GM18511 (cell line): ENCODE data around the gene TP53TG5.
A peak's percentile ranks its signal among the peaks of the same experiment; 100 is the strongest.
"Not testable (repeated sequence)": the region's sequence is repeated elsewhere in the genome, so short reads cannot be mapped to it uniquely, and the experiment has no call there.

ENCODE experiments used
- ATAC-seq: cut with Tn5 transposase; IDR thresholded peaks from one replicate; pipeline ENCODE4 v1.9.1; 2021; ENCODE audit warnings: mild to moderate bottlenecking, moderate library complexity; ENCODE audit not compliant: unreplicated experiment

The TP53TG5 gene

DNA sequence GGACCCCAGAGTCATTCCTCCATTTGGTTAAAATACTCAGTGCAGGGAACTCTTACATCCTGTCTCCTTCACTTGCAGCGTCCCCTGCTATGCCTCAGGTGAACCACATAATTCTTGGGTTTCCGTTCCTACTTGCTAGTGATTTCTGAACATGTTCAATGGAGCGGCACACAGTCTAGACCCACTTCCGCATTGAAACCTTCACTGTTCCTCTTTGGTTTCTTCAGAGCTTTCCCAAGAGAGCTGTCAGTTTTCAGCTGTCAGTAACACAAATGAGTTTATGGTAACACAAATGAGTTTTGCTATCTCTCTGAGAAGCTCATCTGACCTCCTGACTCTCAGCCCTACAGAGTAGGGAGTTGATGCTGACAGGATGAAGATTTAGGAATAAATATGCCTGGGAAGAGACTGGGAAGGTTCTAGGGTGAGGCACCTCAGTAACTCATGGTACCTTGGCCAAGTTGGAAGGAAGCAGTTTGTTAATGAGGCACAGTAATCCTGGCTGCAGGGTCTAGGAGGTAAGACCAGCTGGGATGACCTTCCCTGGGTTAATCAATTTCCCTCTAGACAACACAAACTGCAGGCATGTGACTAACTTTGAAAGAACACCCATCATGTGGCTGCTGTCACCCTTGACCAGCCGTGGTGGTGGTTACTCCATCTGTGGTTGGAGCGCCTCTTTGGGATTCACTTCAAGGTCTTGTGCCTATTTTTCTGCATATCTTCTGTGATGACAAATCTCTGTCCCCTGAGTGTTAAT is 9.7 kb downstream of the TP53TG5 start:
- peak; percentile 85 for ATAC-seq

DNA sequence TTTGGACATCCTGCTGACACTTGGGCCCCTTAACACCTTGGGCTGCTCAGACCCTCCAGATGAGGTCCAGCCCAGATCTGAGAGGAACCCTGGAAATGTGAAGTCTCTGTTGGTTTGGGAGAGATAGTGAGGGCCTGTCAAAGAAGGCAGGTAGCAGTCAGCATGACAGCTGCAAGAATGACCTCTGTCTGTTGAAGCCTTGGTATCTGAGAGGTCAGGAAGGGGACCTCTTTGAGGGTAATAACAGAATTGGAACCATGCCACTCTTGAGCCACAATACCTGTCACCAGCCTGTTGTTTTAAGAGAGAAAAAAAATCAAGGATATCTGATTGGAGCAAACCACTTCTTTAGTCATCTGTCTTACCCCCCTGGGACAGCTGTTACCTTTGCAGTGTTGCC is 11.0 kb downstream of the TP53TG5 start:
- ATAC-seq = no peak

DNA sequence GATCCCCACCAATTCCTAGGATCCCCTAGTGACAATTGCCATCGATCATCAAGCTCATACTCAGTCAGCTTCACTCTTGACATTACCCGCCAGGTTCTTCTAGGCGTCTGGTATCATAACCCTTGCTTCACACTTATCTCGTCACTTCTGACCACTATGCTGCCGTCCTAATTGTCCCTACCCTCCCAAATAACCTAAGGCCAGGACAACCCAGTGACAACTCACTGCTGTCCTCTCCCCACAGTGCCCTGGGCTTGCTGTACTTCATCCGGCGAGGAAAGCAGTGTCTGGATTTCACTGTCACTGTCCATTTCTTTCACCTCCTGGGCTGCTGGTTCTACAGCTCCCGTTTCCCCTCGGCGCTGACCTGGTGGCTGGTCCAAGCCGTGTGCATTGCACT is 11.5 kb downstream of the TP53TG5 start:
- ATAC-seq = no peak

DNA sequence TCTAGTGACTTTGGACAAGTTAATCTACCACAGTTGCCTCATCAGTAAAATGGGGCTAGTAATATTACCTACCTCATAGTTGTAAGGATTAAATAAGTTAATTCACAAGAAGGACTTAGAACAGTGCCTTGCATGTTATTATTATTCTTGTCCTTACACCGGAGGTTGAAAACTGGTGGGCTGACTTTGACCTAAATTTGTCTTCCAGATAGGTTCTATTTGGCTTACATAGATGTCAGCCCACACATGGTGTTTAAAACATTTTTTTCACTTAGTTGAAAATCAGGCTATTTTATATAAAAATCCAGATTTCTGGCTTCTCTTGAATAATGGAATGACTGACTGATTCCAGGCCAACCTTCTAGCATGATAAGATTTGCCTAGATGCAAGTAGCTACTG is 11.9 kb downstream of the TP53TG5 start:
- ATAC-seq = no peak

DNA sequence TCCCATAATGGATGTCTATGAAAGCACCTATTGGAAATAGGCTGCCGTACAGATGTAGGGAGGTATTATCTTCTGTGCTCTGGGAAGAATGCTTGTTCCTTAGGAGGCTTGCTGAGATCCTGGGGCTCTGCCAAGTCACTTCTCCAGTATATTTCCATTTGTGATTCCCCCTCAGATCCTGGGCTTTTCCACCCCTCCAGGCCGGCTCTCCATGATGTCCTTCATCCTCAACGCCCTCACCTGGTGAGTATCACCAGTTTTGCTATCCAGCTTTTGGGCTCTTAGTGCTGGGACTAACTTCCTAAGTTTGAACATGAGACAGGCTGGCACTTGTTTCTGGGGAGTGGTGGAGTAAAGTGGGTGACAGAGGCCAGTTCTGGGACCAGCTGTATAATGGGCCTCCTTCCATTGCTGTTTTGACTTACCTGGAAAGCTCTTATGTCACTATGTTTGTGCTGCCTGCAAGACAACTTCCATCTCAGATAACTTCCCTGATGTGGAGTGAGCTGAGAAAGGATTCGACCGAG is 12.6 kb downstream of the TP53TG5 start:
- ATAC-seq = no peak

DNA sequence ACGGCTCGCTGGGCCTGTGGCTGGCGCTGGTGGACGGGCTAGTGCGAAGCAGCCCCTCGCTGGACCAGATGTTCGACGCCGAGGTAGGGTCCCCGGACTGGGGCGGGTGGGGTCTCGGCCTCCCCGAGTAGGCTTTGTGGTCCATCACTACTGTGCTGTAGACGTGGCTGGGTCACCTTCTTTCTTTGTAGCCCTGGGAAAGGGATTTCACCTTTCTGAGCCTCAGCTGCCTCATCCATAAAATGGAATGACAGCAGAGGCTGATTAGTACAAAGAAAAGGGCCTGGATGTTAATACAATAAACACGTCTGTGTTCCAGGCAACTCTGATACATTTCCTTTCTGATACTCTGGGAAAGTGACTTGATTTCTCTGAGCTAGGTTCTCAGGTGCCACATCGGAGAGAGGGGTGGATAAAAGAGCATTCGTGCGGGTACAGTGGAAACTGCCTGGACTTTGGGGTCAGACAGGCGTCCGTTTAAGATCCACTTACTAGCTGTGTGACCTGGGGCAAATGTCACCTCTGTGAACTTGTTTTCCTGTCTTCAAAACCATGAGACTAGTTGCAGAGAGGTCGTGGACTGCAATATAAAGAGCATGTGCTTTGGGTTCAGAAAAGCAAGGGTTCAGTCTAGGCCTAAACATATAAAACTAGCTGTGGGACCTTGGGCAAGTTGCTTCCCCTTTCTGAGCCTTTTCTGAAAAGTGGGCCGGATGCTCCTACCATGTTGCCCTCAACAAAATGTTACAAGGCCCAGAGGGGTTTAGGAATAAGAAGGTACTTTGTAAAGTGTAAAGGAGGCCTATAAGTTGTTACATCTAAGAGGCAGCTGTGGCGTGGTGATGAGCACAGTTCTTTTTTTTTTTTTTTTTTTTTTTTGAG is 14.3 kb downstream of the TP53TG5 start:
- no peak for ATAC-seq

DNA sequence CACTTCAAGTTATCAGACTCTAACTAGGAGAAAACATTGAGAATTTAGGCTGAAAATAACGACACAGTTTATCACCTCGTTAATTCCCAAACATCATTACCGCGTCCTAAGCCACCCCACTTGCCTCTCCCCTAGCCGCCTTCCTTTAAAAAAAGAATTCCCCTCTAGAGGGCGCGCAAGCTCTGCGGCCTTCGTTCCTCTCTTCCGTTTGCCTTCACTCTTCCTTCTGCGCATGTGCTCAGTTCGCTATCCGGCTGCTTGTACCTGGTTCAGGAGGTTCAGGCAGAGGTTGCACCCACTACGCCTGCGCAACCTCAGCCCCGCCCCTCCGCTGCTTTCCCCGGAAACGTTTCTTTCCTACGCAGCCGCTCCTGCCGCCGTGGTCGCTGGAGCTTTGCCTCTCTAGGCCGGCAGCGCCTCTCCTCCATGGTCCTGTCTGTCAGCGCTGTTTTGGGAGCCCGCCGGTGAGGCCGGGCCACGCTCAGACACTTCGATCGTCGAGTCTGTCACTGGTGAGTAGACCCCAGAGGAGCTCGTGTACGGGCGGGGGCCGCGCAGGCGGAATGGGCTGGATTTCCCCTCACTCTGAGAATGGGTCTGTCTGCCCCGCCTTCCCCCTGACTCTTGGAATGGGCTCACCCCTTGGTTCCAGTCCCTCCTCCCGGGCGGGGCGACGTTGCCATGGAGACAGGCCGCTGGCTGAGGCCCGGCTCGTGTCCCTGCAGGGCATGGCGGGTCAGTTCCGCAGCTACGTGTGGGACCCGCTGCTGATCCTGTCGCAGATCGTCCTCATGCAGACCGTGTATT is 15.1 kb downstream of the TP53TG5 start, which contains the start of gene SYS1:
SYS1 (plus strand) TSS at position 353 of the 807 bp plus-strand sequence; CDS start at position 729, 376 bp downstream.
- peak; percentile 83 for ATAC-seq

DNA sequence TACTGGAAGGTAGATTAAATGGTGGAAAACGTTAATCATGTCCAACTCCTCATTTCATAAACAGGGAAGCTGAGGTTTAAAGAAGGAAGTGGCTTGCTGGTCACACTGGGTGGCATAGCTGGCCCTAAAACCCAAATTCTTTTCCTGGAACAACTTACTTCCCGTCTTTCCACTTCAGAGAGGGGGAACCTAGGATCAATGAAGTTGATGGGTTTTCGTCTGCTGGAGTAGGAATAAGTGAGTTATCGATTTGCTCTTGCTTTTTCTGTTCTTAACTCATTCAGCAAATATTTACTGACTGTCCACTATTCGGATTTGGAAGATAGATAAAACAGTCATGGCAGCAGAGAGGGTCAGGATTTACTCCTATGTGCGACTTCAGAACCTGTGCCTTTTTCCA is 16.3 kb downstream of the TP53TG5 start:
- ATAC-seq = no peak

DNA sequence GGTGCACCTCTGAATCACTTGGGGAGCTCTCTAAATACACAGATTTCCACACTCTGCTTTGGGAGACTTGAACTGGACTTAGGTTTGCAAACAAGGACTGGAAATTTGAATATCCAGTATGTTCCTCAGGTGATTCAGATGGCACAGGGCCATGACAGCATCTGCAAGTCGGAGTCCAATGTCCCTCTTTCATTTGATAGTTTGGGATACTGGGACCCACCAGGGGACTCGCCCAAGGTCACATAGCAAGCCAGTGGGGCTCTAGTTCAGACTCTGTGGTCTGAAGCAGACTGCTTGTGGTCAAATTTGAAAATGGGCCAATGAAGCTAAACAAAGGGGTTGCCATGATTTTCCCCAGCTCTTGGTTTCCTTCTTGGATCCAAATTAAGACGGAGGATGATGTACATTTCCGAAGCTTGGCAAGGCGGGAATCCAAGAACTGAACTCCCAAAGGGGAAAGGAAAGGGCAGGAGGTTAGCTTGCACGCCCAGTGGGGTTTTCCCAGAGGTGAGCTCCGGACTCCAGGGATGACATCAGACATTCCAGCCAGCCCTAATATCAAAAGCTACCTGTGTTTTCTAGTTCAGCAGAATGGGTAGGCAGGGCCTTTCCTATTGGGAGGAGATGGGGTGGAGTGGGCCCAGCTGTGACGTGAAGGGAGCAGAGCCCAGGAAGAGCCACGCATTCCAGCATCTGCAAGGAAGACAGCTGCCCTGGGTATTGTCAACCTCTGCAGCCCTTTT is 18.5 kb downstream of the TP53TG5 start:
- ATAC-seq = no peak

DNA sequence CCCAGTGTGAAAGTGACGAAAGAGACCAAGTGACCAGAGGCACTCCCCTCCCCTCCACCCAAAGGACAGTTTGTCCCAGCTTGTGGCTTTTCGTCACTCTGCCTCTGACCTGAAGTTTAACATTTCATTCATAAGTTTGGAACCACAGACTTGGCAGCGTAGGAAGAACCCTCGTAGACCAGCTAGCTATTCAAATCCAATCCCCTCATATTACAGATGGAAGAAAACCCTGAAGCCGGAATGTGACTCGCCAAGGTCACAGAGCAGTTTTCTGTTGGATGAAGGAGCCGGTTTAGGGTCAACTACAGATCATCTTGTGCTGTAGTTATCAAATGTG is 19.1 kb downstream of the TP53TG5 start:
- no peak for ATAC-seq

DNA sequence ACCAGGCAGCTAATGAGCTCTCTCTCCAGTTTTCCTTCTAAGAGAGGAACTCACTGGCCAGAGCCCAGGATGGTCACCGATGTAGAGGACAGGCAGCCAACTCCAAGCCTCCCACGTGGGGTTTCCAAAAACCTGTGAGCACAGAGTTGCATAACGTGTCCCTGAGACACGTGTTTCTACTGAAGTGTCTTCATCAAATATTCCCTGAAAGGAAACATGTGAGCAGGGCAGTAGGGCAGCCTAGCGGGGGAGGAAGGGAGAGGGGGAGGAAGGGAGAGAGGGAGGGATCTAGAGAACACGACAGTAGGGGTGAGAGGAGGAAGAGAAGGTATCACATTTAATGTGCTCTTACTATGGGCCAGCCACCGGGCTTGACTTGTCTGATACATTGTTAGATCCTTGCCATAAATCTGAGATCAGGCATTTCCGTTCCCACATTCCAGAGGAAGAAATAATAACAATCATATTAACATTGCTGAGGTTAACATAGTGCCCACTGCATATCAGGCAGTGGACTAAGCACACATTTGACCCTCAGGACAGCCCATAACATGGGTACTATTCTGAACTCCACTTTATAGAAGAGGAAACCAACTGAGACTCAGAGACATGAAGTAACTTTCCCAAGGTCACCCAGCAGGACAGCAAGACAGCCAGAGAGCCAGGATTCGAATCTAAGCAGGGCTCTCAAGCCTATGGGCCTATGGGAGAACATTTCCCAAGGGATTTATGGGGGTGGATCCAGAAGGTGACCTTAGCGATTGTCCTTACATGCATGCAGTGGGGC is 19.6 kb downstream of the TP53TG5 start:
- ATAC-seq = no peak

DNA sequence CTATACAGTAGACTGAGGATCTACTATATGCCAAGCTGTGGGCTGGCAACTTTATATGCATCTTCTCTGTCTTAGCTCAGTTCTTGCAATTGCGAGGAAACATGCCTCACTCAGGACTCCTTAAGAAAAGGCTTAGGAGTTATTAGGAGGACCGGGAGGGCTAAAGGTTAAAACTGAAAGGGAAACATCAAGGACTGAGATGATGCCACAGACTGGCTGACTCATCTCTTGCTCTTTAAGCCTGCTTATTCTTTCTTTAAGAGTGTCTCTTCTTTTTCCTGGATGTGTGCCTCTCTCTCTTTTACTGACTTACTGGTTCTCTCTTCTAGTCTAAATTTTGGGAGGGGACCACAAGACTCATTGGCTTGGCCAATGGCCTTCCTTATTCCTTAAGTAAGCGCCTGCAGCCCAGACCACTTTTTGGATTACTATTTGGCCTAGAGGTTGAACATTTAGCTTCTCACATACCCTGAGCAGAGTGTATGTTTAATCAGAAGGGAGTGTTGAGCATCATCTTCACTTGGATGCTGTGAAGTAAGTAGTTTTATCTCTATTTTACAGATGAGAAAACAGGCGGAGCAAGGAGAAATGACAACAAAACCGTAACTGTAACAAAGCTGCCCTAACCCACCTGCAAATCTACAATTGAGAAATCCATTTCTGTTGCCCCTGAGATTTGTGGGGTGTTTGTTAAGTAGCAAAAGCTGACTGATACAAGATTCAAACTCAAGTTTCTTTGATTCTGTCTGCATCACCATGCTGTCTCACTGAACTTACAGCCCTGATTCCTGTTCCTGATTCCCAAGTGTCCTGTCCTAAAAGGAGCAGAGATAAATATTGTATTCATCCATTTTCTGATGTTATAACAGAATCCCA is 22.7 kb downstream of the TP53TG5 start:
- no peak for ATAC-seq

DNA sequence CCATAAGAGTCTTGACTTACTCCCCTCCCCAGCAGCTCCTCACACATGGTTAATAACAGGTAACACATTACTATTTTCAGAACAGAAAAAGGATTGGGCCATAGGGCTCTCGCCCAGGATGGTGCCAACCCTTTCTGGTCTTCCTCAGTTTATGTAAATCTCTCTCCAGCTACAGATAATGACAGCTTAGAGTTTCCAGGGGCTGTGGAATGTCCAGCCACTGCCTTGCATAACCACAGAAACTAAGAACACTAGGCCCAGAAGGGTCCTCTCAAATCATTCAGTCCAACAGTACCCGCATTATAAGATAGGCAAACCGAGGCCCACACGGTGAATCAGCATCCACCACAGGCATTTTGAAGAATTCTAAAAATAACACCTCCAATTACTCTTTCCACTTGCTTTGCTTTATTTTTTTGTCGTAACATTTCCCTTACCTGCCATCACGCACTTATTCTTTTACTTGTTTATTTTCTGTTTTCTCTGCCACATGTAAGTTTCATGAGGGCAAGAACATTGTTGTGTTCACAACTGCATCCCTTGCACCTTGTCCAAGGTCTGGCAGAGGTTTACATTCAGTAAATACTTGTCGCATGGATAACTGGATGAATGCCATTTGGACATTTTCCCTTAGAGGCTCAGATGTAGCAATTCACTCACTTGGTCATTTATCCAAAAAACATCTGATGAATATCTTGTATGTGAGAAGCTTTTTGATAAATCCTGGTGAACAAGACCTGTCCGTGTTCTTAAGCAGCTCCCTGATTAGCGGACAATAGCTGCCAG is 23.5 kb downstream of the TP53TG5 start:
- ATAC-seq = no peak

DNA sequence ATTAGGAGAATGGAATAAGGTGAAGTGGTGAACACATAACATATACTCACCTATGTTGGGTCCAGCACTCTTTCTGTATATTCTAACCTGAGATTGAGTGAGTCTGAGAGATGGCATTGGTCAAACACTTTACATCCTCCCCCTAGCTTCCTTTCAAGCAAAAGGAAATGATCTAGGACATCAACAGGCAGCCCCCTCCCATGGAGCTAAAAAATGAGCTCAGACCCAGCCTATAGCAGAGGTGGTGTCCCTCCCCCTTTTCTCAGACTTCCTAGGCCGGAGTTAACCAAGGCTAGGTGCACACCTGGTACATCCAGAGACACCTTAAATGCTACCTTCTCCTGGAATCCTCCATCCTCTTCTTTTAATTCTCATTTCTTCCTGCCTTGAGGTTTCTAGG is 24.4 kb downstream of the TP53TG5 start:
- ATAC-seq = no peak

DNA sequence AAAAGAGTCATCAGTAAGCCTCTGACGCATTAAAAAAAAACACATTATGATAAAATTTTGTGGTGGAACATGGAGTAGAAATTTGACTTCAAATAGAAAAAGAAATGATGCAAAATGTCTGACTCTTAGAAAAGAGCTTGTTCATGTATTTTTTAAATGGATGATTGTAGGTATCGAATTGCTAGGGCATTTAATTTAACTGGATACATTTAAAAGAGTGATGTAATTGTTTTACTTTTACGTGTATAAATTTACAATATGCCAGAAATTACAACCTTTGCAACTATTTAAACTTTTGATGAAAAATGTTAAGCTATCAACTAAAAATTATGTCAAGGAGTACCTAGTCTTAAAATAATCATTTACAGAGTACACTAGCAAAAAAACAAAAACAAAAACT is 25.4 kb downstream of the TP53TG5 start:
- no peak for ATAC-seq

DNA sequence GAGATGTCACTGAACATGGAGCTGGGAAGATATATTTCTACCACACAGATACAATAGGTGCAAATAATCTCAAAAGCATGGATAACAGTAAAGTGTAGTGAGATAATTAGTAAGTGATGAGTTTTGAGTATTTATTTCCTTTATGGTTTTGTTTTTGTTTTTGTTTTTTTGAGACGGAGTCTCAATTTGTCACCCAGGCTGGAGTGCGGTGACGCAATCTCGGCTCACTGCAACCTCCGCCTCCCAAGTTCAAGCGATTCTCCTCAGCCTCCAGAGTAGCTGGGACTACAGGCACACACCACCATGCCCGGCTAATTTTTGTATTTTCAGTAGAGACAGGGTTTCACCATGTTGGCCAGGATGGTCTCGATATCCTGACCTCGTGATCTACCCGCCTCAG is 27.3 kb downstream of the TP53TG5 start:
- not testable (repeated sequence) for ATAC-seq

DNA sequence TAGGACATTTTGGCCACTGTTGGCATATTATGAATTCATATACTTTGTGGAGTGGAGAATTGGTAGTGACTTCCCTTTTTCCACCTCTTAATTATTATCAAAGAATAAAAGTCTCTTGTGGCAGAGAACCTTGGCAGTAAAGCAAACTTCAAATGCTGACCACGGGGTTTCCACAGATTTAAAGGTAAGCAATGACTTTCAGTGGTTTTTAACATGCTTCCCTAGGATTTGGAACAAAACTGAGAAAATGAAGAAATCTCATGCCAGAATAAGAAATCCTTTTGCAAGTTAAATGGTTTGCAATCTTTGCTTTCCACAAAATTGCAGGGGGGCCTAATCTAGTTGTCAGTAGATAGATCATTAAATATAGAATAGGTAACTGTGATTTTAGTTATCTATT is 27.9 kb downstream of the TP53TG5 start:
- no peak for ATAC-seq
